Lung (tissue), 12 donors: ENCODE data around the gene CD1D. TPM values are rescaled to one million over a fixed set of nuclear protein-coding genes. Genes with fewer than 3 reads are reported as not detected.

Source experiments
- ATAC-seq: fragments of 200-7000 bp; cut with Tn5 transposase; one replicate; pipeline ENCODE4 v1.9.1; 2020; ENCODE audit warnings: moderate number of reproducible peaks; ENCODE audit not compliant: insufficient read depth, low FRiP score
- DNase-seq, 3 donors: peaks; one replicate each; pipeline ENCODE4 v3.0.0-alpha.2; 2013 to 2017
- H3K27ac ChIP-seq, 2 donors: one replicate each; pipeline ENCODE4 v1.5.1; 2013; ENCODE audit warnings: mild to moderate bottlenecking in 2 of 2, moderate library complexity in 2 of 2, control low read depth in 1 of 2, inconsistent platforms in 1 of 2, low read depth in 1 of 2, low read length in 1 of 2
- H3K27me3 ChIP-seq, 3 donors: one replicate each; pipeline ENCODE4 v1.5.1; 2013; ENCODE audit warnings: low read length in 2 of 3; ENCODE audit not compliant: control insufficient read depth in 3 of 3, insufficient read depth in 3 of 3
- H3K36me3 ChIP-seq, 4 donors: one replicate each; pipeline ENCODE4 v1.5.1; 2013; ENCODE audit warnings: low read length in 4 of 4, mild to moderate bottlenecking in 1 of 4, moderate library complexity in 1 of 4; ENCODE audit not compliant: control insufficient read depth in 4 of 4, insufficient read depth in 4 of 4
- H3K4me1 ChIP-seq, 5 donors: one replicate each; pipeline ENCODE4 v1.5.1; 2013; ENCODE audit warnings: low read length in 5 of 5, mild to moderate bottlenecking in 2 of 5, moderate library complexity in 1 of 5; ENCODE audit not compliant: control insufficient read depth in 5 of 5, insufficient read depth in 5 of 5
- H3K4me3 ChIP-seq: one replicate; pipeline ENCODE4 v1.5.1; 2013; ENCODE audit warnings: mild to moderate bottlenecking, control low read depth, moderate library complexity
- H3K9ac ChIP-seq, 2 donors: one replicate each; pipeline ENCODE4 v1.5.1; 2013; ENCODE audit warnings: low read length in 2 of 2, control low read depth in 1 of 2; ENCODE audit not compliant: insufficient read depth in 1 of 2
- H3K9me3 ChIP-seq, 4 donors: one replicate each; pipeline ENCODE4 v1.5.1; 2013; ENCODE audit warnings: low read length in 3 of 4, mild to moderate bottlenecking in 1 of 4, moderate library complexity in 1 of 4; ENCODE audit not compliant: control insufficient read depth in 4 of 4, insufficient read depth in 3 of 4
- CTCF ChIP-seq: IDR thresholded peaks from 2 replicates; pipeline ENCODE4 v1.5.1; 2012; ENCODE audit warnings: mild to moderate bottlenecking; ENCODE audit errors: control extremely low read depth, extremely low read depth
- WGBS, 2 donors: extraction: QIAGEN DNeasy Blood & Tissue Kit; methylation state at CpG; one replicate each; pipeline ENCODE4 v1.1.7; 2013; 5-methylcytosine and 5-hydroxymethylcytosine counted together
- polyA plus RNA-seq, 2 donors: library from polyadenylated mRNA; stranded (reverse); fragments of 200-250 nt; gene quantifications; one replicate each; pipeline ENCODE4 v1.2.1, GENCODE V29; 2013
- total RNA-seq, 2 donors: library from RNA; depleted of rRNA in 1 of 2; stranded (reverse); fragments of >200 nt in 1 of 2; gene quantifications; one replicate each; pipeline ENCODE4 v1.2.1, GENCODE V29; 2014 to 2021
- donor health status: control.
- donor health status: control.
- donor health status: Bipolar disorder and iron deficiency.
- donor health status: healthy.
- donor health status: DM: yes; HTN: yes; CAD: no.

The CD1D gene
- total and polyA plus RNA-seq, 4 donors, result 3.5 to 9.9 (median 4.2) TPM

- Histone ChIP-seq H3K36me3 (no peaks in the 10 kb centered on the region), H3K4me1 (peaks cover 0 to 6% (median 2%) of the 10 kb centered on the region in 5 donors), H3K9ac (no peak overlapping the region), H3K27ac (no peak overlapping the region), H3K27me3 (peaks cover 0 to 29% (median 9%) of the 10 kb centered on the region in 3 donors), H3K4me3 (no peak overlapping the region), H3K9me3 (no peaks in the 10 kb centered on the region)
- WGBS, 2 donors, result 67 to 69% methylated on average over 3 of the region's 3 CpGs
- DNase-seq (no peak), ATAC-seq (no peak)
- no peak for TF ChIP-seq CTCF
Measured at GRCh38 chr1:158186180-158186579, 5.5 kb downstream of the CD1D start.

GRCh38 chr1:158188611-158189010 is 7.9 kb downstream of the CD1D start:
- Histone ChIP-seq H3K9me3 (no peaks in the 10 kb centered on the region), H3K4me3 (no peak overlapping the region), H3K4me1 (no peaks in the 10 kb centered on the region), H3K36me3 (no peaks in the 10 kb centered on the region), H3K27ac (no peak overlapping the region), H3K27me3 (peaks cover 0 to 15% (median 6%) of the 10 kb centered on the region in 3 donors), H3K9ac (no peak overlapping the region)
- no peak for DNase-seq
- WGBS, 2 donors, result 83 to 88% methylated on average over 4 of the region's 4 CpGs
- TF ChIP-seq CTCF, result no peak
- no peak for ATAC-seq

GRCh38 chr1:158189624-158190023 is 8.9 kb downstream of the CD1D start:
- Histone ChIP-seq H3K27me3 (peaks cover 0 to 10% (median 6%) of the 10 kb centered on the region in 3 donors), H3K4me3 (no peak overlapping the region), H3K9ac (no peak overlapping the region), H3K27ac (no peak overlapping the region), H3K4me1 (no peaks in the 10 kb centered on the region), H3K36me3 (no peaks in the 10 kb centered on the region), H3K9me3 (no peaks in the 10 kb centered on the region)
- no peak for TF ChIP-seq CTCF
- ATAC-seq (no peak), DNase-seq (no peak)
- 77 to 92% methylated on average over 3 of the region's 3 CpGs for WGBS, 2 donors

- H3K9ac ChIP-seq, result no peak overlapping the region
- 57 to 76% methylated on average over 6 of the region's 6 CpGs for WGBS, 2 donors
- no peak overlapping the region for H3K27ac ChIP-seq
- no peak overlapping the region for H3K4me3 ChIP-seq
- no peaks in the 10 kb centered on the region for H3K36me3 ChIP-seq
- H3K27me3 ChIP-seq, result peaks cover 0 to 10% (median 6%) of the 10 kb centered on the region in 3 donors
- TF ChIP-seq CTCF, result no peak
- DNase-seq (no peak), ATAC-seq (no peak)
- no peaks in the 10 kb centered on the region for H3K9me3 ChIP-seq
- H3K4me1 ChIP-seq, result no peaks in the 10 kb centered on the region
Measured at GRCh38 chr1:158191299-158191698, 10.6 kb downstream of the CD1D start.
